LHCN-M2 (cell line): ENCODE results near the gene PTPRG. TPM values are rescaled to one million over a fixed set of nuclear protein-coding genes. Genes with fewer than 3 reads are reported as not detected.
"Not testable (repeated sequence)": the region's sequence is repeated elsewhere in the genome, so short reads cannot be mapped to it uniquely, and the experiment has no call there.

Experiments
- DNase-seq: peaks from one replicate; pipeline ENCODE4 v3.0.0-alpha.2; 2012; ENCODE audit warnings: low read depth
- polyA plus RNA-seq: library from polyadenylated mRNA; unstranded; fragments of >200 nt; gene quantifications from one replicate; pipeline ENCODE4 v1.2.1, GENCODE V29; 2012; ENCODE audit warnings: missing spikeins
- total RNA-seq: library from RNA; depleted of rRNA; stranded (reverse); fragments of >200 nt; gene quantifications from 2 replicates; pipeline ENCODE4 v1.2.3, GENCODE V29; 2014; rRNA removed

PTPRG gene
- 26.2 and 32.2 TPM in 2 replicates for total RNA-seq
- 9.3 TPM for polyA plus RNA-seq

DNA sequence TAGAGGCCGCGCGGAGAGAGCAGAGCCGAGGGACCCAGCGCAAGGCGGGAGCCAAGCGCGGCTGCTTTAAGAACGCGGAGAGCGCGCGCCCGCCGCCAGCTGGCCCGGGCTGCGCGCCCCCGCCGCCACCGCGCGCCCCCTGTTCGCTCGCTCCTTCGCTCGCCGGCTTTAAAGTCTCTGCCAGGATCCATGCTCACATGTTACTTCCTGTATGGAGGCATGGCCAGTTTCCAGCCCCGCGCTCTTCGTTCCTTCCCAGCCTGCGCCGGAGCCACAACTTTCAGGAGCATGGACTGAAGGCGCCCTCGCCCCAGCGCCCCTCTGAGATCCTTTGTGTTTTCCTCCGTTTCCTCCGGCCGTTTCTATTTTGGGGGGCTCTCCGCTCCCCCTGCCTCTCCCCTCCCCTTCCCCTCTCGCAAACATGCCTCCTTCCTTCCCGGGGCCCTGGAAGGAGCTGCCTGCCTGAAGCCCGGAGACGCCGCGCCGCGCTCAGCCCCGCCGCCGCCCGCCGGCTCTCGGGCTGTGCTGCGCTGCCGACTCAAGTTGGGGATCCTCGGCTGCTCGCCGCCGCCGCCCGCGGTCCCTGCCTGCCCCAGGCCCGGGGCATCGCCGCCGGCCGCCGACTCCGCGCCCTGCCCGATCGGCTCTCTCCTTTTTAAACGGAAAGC, at the start of gene PTPRG:
TSS of gene PTPRG (plus strand) at position 198 of the 668 bp plus-strand sequence. CDS start 717 bp downstream, outside the sequence.
- peak; percentile 91 for DNase-seq

DNA sequence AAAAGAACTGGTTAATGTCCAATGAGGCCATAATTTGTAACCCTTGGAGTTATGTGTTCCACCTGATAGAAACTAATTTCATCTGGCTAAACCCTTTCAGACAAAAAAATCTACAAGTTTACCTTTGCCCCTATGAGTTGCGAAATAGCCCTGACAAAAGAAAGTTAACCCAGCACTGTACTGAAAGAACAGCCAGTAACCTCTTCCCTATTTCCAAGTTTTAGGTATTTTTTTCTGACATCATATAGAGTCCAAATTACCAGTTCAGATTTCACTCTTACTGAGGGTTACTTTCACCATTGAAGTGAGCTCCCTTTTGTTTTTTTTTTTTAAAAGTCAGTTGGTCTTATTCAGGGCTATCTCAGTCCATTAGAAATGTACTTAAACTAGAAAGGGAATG, 42.8 kb upstream of the PTPRG start:
- DNase-seq: no peak

DNA sequence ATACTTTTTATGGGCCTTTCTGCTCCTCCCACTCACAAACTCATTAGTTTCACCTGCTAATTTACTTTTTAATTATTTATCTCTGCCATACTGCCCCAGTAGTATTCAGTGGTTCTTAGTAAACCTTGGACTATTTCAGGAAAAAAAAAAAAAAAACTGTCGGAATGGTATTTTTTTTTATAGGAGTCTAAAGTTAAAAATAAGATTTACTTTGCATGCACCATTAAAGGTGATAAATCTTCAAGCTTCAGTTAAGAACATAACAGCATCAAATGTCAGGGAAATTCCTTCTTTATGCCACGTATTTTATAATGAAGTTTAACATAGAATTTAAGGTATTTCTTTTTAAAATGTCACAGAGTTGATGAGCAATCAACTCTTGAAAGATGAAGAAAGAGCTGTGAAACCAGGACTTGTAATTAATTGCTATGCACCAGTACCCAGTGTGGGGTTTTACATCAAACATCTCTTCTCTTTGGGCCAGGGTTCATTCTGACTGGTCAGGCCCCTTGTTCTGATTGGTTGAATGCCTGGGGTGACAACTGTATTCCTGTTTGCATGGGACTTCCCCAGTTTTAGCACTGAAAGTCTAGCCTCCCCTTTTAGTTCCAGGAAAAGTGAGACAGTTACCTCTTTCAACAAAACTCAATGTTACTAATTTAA, 40.3 kb upstream of the PTPRG start:
- no peak for DNase-seq

DNA sequence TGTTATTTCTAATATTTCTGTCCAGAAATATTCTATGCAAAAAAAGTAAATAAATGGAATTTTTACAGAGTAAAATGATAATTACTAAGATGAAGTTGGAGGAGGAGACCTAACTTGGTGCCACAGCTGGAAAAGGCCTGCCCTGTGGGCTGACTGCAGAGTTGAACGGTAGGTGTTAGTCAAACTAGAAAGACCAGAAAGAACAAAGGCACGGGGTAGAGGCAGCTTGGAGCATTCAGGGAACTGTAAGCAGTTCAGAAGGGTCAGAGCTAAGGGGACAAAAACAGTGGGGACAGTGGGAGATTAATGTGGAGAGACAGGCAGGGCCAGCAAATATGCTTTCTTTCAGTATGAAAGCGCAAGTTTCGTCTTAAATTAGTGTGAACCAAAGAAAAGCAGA, 39.3 kb upstream of the PTPRG start:
- no peak for DNase-seq

DNA sequence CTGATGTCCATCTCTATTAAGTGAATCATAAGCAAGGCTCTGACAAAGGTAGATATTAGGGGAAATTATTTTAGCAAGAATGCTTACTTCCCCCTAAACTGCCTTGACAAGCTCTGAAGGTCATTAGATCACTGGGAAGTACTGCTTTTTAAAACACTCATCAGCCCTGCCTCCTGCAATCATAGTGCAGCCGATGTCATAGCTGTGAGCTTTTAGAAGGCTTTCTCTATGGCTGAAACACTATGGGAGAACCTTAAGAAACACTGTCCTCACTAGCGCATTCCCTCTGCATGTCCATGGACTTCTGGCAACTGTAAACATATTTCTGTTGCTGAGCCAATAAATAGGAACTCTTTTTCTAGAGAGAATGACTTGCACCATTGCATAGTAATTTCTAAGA, 38.7 kb upstream of the PTPRG start:
- no peak for DNase-seq

DNA sequence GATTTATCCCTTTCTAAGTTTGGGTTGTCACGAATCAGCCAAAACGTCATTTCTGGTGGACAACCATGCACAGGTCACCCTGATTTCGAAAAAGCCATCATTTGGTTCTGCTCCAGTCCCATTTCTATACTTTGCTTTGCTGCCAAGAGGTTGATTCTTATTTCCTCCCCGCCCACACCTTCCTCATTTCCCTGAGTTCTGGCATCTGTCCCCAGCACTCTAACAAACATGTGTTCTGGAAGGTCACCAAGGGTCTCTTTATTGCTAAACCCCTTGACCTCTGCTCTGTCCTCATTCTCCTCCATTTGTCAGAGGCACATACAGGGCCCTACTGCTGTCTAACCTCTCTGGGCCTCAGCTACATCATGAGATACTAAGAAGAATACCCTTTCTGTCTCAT, 36.4 kb upstream of the PTPRG start:
- DNase-seq: no peak

DNA sequence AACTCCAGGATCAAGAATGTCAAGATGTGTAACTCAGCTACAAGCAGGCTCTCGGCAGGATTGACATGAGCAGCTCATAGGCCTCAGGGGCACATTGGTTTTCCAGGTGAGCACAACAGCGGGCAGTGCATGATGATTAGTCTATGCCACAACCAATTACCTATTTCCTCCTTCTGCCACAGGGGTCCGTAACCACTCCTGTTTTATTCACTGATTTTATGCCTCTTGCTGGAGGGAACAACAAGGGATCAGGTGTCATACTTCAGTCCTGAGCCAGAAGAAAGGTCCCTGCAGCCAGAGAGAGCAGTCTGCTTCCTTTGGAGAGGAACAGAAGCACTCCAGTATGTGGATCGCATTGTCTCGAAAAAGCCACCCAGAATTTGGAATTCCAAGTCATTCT, 35.1 kb upstream of the PTPRG start:
- no peak for DNase-seq

DNA sequence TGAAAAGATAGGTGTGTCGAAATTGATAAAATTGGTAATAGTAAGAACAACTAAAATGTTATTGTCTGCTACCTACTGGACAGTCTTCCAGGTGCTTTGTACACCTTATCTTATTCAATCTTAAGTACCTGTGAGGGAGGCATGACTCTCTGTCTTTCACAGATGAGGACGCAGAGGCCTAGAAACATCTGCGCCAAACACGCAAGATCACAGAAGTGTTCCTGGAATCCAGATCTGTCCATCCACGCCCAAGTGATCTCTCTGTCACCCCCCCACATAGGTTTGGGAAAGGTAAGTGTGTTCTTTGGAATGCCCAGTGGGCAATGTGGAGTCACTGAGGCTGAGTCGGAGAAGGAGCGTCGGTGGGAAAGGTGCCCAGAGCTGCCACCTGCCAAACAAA, 34.4 kb upstream of the PTPRG start:
- no peak for DNase-seq

DNA sequence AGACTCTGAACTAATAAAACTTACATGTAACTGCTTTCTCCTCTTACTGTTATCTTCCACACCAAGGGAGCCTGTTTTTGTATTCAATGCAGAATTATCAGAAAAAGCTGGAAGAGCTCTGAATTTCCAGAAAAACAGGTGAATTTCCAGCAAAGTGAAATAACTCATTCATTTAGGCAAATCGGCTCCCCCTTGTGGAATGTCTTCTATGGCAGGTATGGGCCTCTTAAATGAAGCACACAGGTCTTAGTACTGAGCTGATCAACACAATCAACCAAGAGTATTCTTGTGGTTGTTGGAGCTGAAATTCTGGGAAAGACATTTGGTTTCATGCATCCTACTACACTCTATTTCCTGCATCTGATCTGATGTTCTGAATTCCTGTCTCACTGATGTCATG, 31.0 kb upstream of the PTPRG start:
- DNase-seq: peak; percentile 27

DNA sequence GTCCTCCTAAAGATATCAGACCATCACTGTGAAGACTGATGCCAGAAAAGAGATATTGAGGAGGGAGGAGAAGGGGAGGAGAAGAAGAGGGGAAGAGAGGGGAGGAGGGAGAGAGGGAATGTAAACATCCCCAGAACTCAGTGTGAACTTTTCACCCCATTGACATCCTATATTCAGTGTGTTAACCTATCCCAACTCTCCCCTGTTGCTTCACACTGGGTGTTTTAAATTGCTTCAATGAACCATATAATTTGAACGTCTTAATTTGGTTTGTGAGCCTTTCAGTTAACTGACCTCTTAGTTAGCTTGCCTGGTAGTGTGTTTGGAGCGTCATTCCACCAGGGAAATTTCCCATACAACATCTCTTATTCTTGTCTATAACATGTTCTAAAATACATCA, 29.8 kb upstream of the PTPRG start:
- DNase-seq: no peak

DNA sequence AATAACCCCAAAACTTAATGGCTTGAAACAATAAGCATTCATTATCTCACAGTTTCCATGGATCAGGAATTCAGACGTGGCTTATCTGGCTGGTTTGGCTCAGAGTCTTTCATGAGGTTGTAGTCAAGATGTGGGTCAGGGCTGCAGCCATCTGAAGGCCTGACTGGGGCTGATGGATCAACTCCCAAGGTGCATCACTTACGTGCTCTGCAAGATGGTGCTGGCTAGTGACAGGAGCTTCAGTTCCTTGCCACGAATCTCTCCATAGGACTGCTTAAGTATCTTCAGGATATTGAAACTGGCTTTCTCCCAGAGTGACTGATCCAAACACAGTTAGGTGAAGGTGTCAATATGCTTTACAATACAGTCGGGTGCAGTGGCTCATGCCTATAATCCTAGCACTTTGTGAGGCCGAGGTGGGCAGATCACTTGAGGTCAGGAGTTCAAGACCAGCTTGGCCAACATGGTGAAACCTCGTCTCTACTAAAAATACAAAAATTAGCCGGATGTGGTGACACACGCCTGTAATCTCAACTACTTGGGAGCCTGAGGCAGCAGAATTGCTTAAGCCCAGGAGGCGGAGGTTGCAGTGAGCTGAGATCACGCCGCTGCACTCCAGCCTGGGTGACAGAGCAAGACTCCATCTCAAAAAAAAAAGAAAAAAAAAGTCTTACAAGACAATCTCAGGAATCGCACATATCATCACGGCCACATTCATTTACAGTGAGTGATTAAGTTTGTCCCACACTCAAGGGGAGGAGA, 28.5 kb upstream of the PTPRG start:
- DNase-seq: no peak

DNA sequence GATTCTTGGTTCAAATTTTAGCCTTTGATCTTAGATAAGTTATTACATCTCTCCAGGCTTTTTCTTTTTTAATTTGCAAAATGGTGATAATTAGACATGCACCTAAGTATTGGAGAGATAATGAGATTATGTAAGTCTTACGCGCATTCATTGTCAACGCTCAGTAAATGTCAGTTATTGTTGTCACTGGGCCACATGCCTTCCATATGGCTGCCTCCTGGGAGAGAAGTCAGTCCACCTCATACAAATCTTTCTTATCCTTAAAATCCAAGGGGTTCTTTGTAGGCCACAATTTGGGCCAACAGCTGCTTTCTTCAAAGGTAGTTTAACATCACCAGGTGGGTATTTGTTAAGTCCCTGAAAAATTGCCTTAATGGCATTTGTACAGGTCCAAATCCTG, 25.5 kb upstream of the PTPRG start:
- DNase-seq: no peak

DNA sequence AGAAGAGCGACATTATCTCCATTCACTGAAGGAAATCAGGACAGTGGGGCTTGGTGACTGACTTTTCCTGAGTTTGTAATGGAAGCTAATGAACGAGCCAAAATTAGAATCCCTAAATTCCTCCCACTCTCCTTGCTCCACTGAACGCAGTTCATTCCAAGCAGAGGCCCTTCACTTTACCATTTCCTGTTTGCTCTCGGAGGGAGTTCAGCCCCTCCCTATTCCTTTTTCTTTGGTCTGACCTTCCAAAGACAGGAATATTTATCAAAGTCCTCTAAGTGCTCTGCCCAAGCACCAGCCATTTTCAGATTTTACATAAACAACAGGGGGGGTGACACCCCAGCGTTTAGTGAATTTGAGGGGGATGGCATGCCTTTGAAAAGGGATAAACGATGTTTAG, 24.0 kb upstream of the PTPRG start:
- no peak for DNase-seq

DNA sequence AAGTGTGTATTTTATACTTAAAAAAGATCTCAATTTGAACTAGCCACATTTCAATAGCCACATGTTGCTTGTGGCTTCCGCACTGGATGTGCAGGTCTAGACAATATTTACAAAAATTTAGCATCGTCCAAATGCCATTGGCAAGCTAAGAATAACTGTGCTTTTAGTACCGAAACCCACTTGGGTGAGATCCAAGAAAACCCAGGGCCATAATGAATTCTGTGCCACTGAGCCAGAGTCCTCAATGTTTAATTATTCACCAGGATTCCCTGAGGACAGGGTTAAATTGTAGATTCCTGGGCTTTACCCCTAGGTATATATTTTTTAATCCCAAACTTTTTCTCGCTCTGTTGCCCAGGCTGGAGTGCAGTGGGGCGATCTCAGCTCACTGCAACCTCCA, 22.9 kb upstream of the PTPRG start:
- DNase-seq: no peak

DNA sequence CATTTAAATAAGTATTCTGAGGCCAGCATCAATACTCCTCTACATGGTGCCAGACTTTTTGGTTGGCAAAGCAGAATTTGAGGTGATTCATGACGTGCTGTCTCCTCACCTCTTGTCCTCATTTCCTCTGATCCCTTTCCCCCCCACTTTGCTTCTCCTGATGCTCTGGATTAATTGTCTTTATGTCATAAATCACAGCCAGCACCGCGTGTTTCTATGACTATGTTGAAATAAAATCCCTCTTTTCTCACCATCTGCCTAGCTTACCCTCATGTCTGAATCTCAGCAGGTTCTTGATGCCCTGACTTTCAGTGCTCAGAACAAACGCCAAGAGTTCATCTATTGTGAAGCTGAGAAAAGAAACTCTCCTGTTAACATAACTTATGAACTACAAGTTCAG, 19.7 kb upstream of the PTPRG start:
- DNase-seq: no peak

DNA sequence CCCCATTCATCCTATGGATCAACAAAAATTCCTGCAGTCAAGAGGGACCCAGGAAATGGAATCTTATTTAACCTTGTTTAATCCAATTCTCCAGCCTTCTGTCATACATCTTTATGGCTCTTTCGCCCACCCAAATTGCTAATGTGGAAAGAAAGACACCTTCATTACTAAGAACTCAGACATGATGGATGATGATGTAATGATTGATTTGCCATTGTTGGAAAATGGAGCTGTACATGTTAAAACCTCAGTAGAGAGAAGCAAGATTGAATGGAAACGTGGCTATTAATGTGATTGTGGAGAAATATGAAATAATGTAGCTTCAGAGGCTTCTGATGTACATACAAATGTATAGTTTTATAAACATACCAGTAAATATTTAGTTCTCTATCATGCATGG, 15.7 kb upstream of the PTPRG start:
- no peak for DNase-seq

DNA sequence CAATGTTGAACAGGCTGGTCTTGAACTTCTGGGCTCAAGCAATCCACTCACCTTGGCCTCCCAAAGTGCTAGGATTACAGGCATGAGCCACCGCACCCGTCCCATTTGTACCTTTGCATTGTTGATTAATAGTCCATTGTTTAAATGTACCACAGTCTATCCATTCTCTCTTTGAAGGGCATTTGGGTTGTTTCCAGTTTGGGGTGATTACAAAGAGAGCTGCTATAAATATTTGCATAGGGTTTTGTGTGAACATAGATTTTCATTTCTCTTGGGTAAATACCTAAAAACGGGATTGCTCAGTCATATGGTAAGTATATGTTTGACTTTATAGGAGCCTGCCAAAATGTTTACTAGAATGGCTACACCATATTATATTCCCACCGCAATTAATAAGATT, 13.7 kb upstream of the PTPRG start:
- DNase-seq: no peak

DNA sequence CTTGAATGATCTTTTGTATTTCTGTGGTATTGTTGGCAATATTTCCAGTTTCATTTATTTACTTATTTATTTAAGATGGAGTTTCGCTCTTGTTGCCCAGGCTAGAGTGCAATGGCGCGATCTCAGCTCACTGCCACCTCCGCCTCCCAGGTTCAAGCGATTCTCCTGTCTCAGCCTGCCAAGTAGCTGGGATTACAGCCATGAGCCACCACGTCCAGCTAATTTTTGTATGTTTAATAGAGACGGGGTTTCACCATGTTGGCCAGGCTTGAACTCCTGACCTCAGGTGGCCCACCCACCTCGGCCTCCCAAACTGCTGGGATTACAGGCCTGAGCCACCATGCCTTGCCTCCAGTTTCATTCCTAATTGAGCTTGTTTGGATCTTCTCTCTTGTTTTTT, 8.7 kb upstream of the PTPRG start:
- not testable (repeated sequence) for DNase-seq

DNA sequence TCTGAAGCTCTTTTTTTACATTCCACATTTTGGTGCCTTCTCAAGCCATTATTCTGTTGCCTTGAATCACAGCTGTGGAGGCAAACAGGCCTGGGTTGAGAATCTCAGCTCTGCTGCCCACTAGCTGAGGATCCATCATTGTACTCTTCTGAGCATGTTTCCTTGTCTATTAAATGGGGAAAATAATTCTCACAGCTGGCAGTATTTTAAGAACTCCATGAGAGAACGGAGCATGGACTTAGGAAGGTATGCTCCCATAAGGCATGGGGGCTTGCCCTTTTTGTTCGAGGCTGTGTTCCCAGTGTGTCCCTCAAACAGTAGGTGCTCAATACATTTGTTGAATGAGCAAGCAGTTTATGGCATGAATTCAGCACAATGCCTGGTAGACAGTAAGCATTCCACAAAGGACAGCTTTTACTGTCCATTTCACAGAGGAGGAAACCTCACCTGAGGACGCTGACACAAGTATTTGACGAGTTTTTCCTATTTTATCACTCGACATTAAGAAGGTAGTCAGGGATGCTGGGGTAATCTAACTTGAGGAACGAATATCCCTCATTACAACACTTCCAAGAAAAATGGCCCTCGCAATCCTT, 2.1 kb upstream of the PTPRG start:
- no peak for DNase-seq

DNA sequence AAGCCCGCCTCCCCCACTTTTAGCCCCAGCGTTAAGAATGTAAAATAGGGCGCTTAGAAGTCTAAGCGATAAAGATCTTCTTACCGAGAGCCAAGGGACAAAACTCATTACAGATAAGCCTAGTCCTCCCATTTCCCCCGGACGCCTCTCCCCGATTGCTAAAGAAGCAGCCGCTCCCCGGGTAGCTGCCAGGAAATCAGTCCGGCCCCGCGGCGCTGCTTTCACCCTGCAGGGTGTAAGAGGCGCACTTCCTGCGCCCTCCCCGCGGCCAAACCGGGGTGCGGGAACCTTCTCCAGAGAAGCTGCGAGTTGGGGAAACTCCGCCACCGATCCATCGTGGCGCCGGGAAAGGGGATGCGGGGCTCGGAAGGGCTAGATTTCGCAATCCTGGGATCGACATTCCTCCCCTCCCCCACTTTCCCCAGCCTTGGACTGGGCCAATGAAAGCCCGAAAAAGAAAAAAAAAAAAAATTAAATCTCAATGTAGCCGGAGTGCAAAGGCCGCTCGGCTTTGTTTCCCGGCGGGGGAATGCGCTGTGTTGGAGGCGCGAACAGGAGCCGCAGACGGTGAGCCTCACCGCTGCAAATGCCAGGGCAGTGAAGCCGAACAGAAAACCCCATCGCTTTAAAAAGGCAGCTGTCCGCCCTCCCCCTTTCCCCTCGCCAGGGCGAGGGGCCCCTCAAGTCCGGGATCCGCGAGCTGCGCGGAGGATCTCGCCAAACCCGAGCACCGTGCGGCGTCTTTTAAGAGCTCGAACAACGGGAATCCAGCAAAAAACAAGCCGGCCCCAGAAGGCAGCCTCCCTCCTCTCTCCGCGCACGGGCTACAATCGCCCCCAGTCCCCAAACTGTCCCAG, 626 bp upstream of the PTPRG start:
- peak; percentile 81 for DNase-seq

DNA sequence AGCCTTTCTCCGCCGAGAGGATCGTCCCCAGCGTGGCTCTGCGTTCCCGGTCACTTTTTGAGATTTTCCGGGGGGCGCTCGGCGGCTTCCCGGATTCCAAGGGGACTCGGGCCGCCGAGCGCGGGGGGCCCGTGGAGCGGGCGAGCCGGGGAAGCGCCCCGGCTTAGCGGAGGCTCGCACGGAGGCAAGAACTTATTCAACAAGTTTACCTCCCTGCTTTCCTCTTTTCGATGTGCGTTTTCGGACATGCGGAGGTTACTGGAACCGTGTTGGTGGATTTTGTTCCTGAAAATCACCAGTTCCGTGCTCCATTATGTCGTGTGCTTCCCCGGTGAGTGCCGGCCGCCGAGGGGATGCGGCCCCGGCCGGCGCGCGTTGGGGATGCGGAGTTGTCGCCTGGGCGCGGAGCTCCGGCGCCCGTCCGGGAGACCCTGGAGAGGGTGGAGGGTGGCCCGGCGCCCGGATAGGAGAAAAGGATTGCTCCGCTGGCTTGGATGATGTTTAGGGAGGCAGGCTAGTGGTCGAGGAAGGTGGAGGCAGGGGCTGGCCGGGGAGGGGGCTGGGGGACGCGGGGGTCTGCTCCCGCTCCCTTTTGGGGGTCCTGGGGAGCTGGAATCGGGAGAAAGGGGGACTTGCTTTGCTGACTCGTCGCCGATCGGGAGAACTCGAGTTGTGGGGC, 810 bp downstream of the PTPRG start:
- no peak for DNase-seq
